Skin of body (tissue), 2 donors: ENCODE results near the gene FOXK2. TPM values are rescaled to one million over a fixed set of nuclear protein-coding genes. Genes with fewer than 3 reads are reported as not detected.
"Not testable (repeated sequence)": the region's sequence is repeated elsewhere in the genome, so short reads cannot be mapped to it uniquely, and the experiment has no call there.

Experiments used
- DNase-seq: peaks from one replicate; lab custom pipeline; 2025; lab: John Stamatoyannopoulos, UW
- total RNA-seq: library from RNA; depleted of rRNA; stranded (reverse); fragments of >200 nt; gene quantifications from one replicate; pipeline ENCODE4 v1.2.3, GENCODE V29; 2014

FOXK2 gene
- total RNA-seq, 1 donor from 2014 or later: 25.4 TPM

- not testable (repeated sequence) for DNase-seq
These were observed 44.2 kb downstream of the FOXK2 start for GRCh38 chr17:82563745-82564144.

- no peak for DNase-seq
These were observed 44.7 kb downstream of the FOXK2 start for GRCh38 chr17:82564241-82564640.

GRCh38 chr17:82565551-82565950 is 46.0 kb downstream of the FOXK2 start:
- peak; percentile 47 for DNase-seq

GRCh38 chr17:82566129-82566960 is 46.8 kb downstream of the FOXK2 start:
- no peak for DNase-seq

- no peak for DNase-seq
These were observed 47.8 kb downstream of the FOXK2 start for GRCh38 chr17:82567286-82567685.

- no peak for DNase-seq
These were observed 49.5 kb downstream of the FOXK2 start for GRCh38 chr17:82568997-82569393.

GRCh38 chr17:82569621-82570020 is 50.1 kb downstream of the FOXK2 start:
- no peak for DNase-seq

- no peak for DNase-seq
These were observed 50.7 kb downstream of the FOXK2 start for GRCh38 chr17:82570277-82570676.

GRCh38 chr17:82571855-82572254 is 52.3 kb downstream of the FOXK2 start:
- DNase-seq: no peak

- DNase-seq: no peak
These were observed 54.5 kb downstream of the FOXK2 start for GRCh38 chr17:82574041-82574440.

GRCh38 chr17:82575581-82576221 is 56.2 kb downstream of the FOXK2 start:
- not testable (repeated sequence) for DNase-seq

- DNase-seq: no peak
These were observed 57.8 kb downstream of the FOXK2 start for GRCh38 chr17:82577300-82577699.

GRCh38 chr17:82579969-82580368 is 60.4 kb downstream of the FOXK2 start:
- not testable (repeated sequence) for DNase-seq

- no peak for DNase-seq
These were observed 62.7 kb downstream of the FOXK2 start for GRCh38 chr17:82582213-82582612.

GRCh38 chr17:82582709-82583108 is 63.2 kb downstream of the FOXK2 start:
- no peak for DNase-seq

- DNase-seq: no peak
These were observed 64.2 kb downstream of the FOXK2 start for GRCh38 chr17:82583720-82584234.

GRCh38 chr17:82585935-82586575 is 66.5 kb downstream of the FOXK2 start:
- peak; percentile 15 for DNase-seq

GRCh38 chr17:82586576-82587233 is 67.2 kb downstream of the FOXK2 start:
- DNase-seq: no peak

GRCh38 chr17:82587234-82588086 is 67.9 kb downstream of the FOXK2 start:
- no peak for DNase-seq
